Measurements from ENCODE around the gene TMEM26. TPM values are rescaled to one million over a fixed set of nuclear protein-coding genes. Genes with fewer than 3 reads are reported as not detected.

Gene TMEM26
- total and polyA plus RNA-seq, 3 donors from 2014 or later = 13.0 to 14.9 (median 13.6) TPM

GRCh38 chr10:61363006-61363405 lies 90.2 kb downstream of the TMEM26 start:
- no peaks in the 10 kb centered on the region for H3K36me3 ChIP-seq (ENCODE audit: low read depth, missing control alignments)
- no peak overlapping the region for H3K4me3 ChIP-seq
- intact Hi-C loops (cut with DNase I; ENCODE audit: low total_unique reads) = no loop called here
- H3K4me1 ChIP-seq = no peaks in the 10 kb centered on the region
- no peak overlapping the region for H3K27ac ChIP-seq
- H3K9me3 ChIP-seq = no peaks in the 10 kb centered on the region
- TF ChIP-seq CTCF (IDR thresholded peaks at IDR 0.05) (no peak), POLR2A (IDR thresholded peaks at IDR 0.05) (no peak)
- 72 to 74% methylated on average over 3 of the region's 3 CpGs for WGBS, 2 donors
- no peaks in the 10 kb centered on the region for H3K27me3 ChIP-seq
- no peak for DNase-seq

GRCh38 chr10:61359452-61359851 lies 93.7 kb downstream of the TMEM26 start:
- no peak for DNase-seq
- Histone ChIP-seq H3K27me3 (no peaks in the 10 kb centered on the region), H3K4me1 (no peaks in the 10 kb centered on the region), H3K4me3 (no peak overlapping the region), H3K36me3 (ENCODE audit: low read depth, missing control alignments) (no peaks in the 10 kb centered on the region), H3K9me3 (no peaks in the 10 kb centered on the region), H3K27ac (no peak overlapping the region)
- 87 to 96% methylated on average over 2 of the region's 2 CpGs for WGBS, 2 donors
- intact Hi-C loops (cut with DNase I; ENCODE audit: low total_unique reads) = no loop called here
- TF ChIP-seq CTCF (IDR thresholded peaks at IDR 0.05) (no peak), POLR2A (IDR thresholded peaks at IDR 0.05) (no peak)

- Histone ChIP-seq H3K4me1 (no peaks in the 10 kb centered on the region), H3K27me3 (no peaks in the 10 kb centered on the region), H3K4me3 (no peak overlapping the region), H3K36me3 (ENCODE audit: low read depth, missing control alignments) (no peaks in the 10 kb centered on the region), H3K9me3 (no peaks in the 10 kb centered on the region), H3K27ac (no peak overlapping the region)
- DNase-seq = no peak
- intact Hi-C loops (cut with DNase I; ENCODE audit: low total_unique reads) = no loop called here
- 91 to 92% methylated on average over 3 of the region's 3 CpGs for WGBS, 2 donors
- TF ChIP-seq CTCF (IDR thresholded peaks at IDR 0.05) (no peak), POLR2A (IDR thresholded peaks at IDR 0.05) (no peak)
Measured at GRCh38 chr10:61357687-61358086, 95.5 kb downstream of the TMEM26 start.

Other genes starting within 250 kb of the TMEM26 start
- gene CABCOCO1, start 209.5 kb upstream of the TMEM26 start, total RNA-seq = 10 to 100 TPM in 1 of 2 donors, 1 to 10 TPM in 1; 2.5 to 10.2 TPM
- gene CABCOCO1, start 209.5 kb upstream of the TMEM26 start, polyA plus RNA-seq (ENCODE audit: insufficient read depth, low read depth, low replicate concordance) = 26.0 TPM